Skeletal muscle tissue (tissue), 4 donors: Measurements from ENCODE around the gene SEC31B. TPM values are rescaled to one million over a fixed set of nuclear protein-coding genes. Genes with fewer than 3 reads are reported as not detected.

ENCODE experiments used
- H3K27ac ChIP-seq: one replicate; pipeline ENCODE4 v1.7.0; 2013; ENCODE audit warnings: mild to moderate bottlenecking, low read depth, low read length, inconsistent platforms
- H3K27me3 ChIP-seq, 3 donors: one replicate each; pipeline ENCODE4 v1.7.0; 2013; ENCODE audit warnings: low read length in 3 of 3; ENCODE audit not compliant: control insufficient read depth in 3 of 3, insufficient read depth in 3 of 3
- H3K36me3 ChIP-seq, 3 donors: one replicate each; pipeline ENCODE4 v1.7.0; 2013; ENCODE audit warnings: low read length in 3 of 3; ENCODE audit not compliant: control insufficient read depth in 3 of 3, insufficient read depth in 3 of 3
- H3K4me1 ChIP-seq, 3 donors: one replicate each; pipeline ENCODE4 v1.7.0; 2013; ENCODE audit warnings: low read length in 3 of 3, mild to moderate bottlenecking in 3 of 3; ENCODE audit not compliant: control insufficient read depth in 3 of 3, insufficient read depth in 3 of 3
- H3K4me3 ChIP-seq, 3 donors: one replicate each; pipeline ENCODE4 v1.7.0; 2013; ENCODE audit warnings: low read length in 3 of 3
- H3K9ac ChIP-seq, 3 donors: one replicate each; pipeline ENCODE4 v1.7.0; 2013; ENCODE audit warnings: low read length in 3 of 3, mild to moderate bottlenecking in 3 of 3, moderate library complexity in 2 of 3, low read depth in 1 of 3
- H3K9me3 ChIP-seq, 3 donors: one replicate each; pipeline ENCODE4 v1.7.0; 2013; ENCODE audit warnings: low read length in 3 of 3; ENCODE audit not compliant: control insufficient read depth in 3 of 3
- total RNA-seq: library from RNA; depleted of rRNA; stranded (reverse); fragments of >200 nt; gene quantifications from one replicate; pipeline ENCODE4 v1.2.3, GENCODE V29; 2014
- donor health status: Osteomylitis.

SEC31B gene
- total RNA-seq, 1 donor from 2014 or later: 2.6 TPM

GRCh38 chr10:100529475-100530298 lies 10.0 kb upstream of the SEC31B start, which contains the start of gene NDUFB8:
Gene NDUFB8, minus strand, starts transcription at chr10:100529871. Its CDS starts 20 bp downstream, at chr10:100529851.
- H3K27me3 ChIP-seq: no peaks in the 10 kb centered on the region
- H3K36me3 ChIP-seq: peaks cover 25% of the 10 kb centered on the region in 3 donors
- H3K9me3 ChIP-seq: no peaks in the 10 kb centered on the region
- H3K9ac ChIP-seq: peak within 1 kb of the TSS; percentile 95 to 99 (median 96)
- H3K4me1 ChIP-seq: peaks cover 23 to 28% (median 27%) of the 10 kb centered on the region in 3 donors
- peak within 1 kb of the TSS; percentile 96 to 99 (median 98) for H3K4me3 ChIP-seq
- peak within 1 kb of the TSS; percentile 94 for H3K27ac ChIP-seq

GRCh38 chr10:100528921-100529474 lies 9.3 kb upstream of the SEC31B start:
- Histone ChIP-seq H3K27me3 (no peaks in the 10 kb centered on the region), H3K4me3 (peak overlapping the region; percentile 96 to 99 (median 98)), H3K4me1 (peaks cover 23 to 28% (median 26%) of the 10 kb centered on the region in 3 donors), H3K36me3 (peaks cover 32% of the 10 kb centered on the region in 3 donors), H3K9ac (peak overlapping the region; percentile 95 to 99 (median 96)), H3K27ac (peak overlapping the region; percentile 94), H3K9me3 (no peaks in the 10 kb centered on the region)

GRCh38 chr10:100528123-100528886 lies 8.6 kb upstream of the SEC31B start:
- Histone ChIP-seq H3K4me3 (peak overlapping the region; percentile 96 to 99 (median 98)), H3K36me3 (peaks cover 36 to 39% (median 38%) of the 10 kb centered on the region in 3 donors), H3K4me1 (peaks cover 23 to 28% (median 26%) of the 10 kb centered on the region in 3 donors), H3K27ac (peak overlapping the region; percentile 94), H3K9me3 (no peaks in the 10 kb centered on the region), H3K27me3 (no peaks in the 10 kb centered on the region), H3K9ac (peak overlapping the region; percentile 95 to 99 (median 96))

GRCh38 chr10:100524638-100525037 lies 5.0 kb upstream of the SEC31B start:
- Histone ChIP-seq H3K27ac (no peak overlapping the region), H3K9ac (no peak overlapping the region), H3K36me3 (peaks cover 38 to 44% (median 42%) of the 10 kb centered on the region in 3 donors), H3K27me3 (no peaks in the 10 kb centered on the region), H3K4me1 (peaks cover 21 to 29% (median 24%) of the 10 kb centered on the region in 3 donors), H3K9me3 (no peaks in the 10 kb centered on the region), H3K4me3 (no peak overlapping the region)

GRCh38 chr10:100524206-100524605 lies 4.5 kb upstream of the SEC31B start:
- Histone ChIP-seq H3K4me3 (no peak overlapping the region), H3K9me3 (no peaks in the 10 kb centered on the region), H3K27ac (no peak overlapping the region), H3K9ac (no peak overlapping the region), H3K27me3 (no peaks in the 10 kb centered on the region), H3K36me3 (peaks cover 38 to 44% (median 42%) of the 10 kb centered on the region in 3 donors), H3K4me1 (peaks cover 22 to 30% (median 23%) of the 10 kb centered on the region in 3 donors)

- peaks cover 15 to 28% (median 18%) of the 10 kb centered on the region in 3 donors for H3K4me1 ChIP-seq
- peaks cover 38 to 44% (median 42%) of the 10 kb centered on the region in 3 donors for H3K36me3 ChIP-seq
- no peaks in the 10 kb centered on the region for H3K27me3 ChIP-seq
- H3K9ac ChIP-seq: no peak overlapping the region
- H3K27ac ChIP-seq: no peak overlapping the region
- H3K9me3 ChIP-seq: no peaks in the 10 kb centered on the region
- no peak overlapping the region for H3K4me3 ChIP-seq
These were observed 3.3 kb upstream of the SEC31B start for GRCh38 chr10:100522945-100523344.

- Histone ChIP-seq H3K36me3 (peaks cover 38 to 44% (median 42%) of the 10 kb centered on the region in 3 donors), H3K9me3 (no peaks in the 10 kb centered on the region), H3K4me3 (no peak overlapping the region), H3K9ac (no peak overlapping the region), H3K27ac (no peak overlapping the region), H3K27me3 (no peaks in the 10 kb centered on the region), H3K4me1 (peaks cover 20 to 27% (median 20%) of the 10 kb centered on the region in 3 donors)
These were observed 2.6 kb upstream of the SEC31B start for GRCh38 chr10:100522107-100522801.

GRCh38 chr10:100520811-100521210 lies 1.1 kb upstream of the SEC31B start:
- H3K27ac ChIP-seq: no peak overlapping the region
- H3K4me3 ChIP-seq: no peak overlapping the region
- no peaks in the 10 kb centered on the region for H3K27me3 ChIP-seq
- no peaks in the 10 kb centered on the region for H3K9me3 ChIP-seq
- peaks cover 22 to 30% (median 28%) of the 10 kb centered on the region in 3 donors for H3K4me1 ChIP-seq
- H3K9ac ChIP-seq: no peak overlapping the region
- H3K36me3 ChIP-seq: peaks cover 24 to 30% (median 29%) of the 10 kb centered on the region in 3 donors

GRCh38 chr10:100518761-100519241 lies 860 bp downstream of the SEC31B start:
- Histone ChIP-seq H3K9me3 (no peaks in the 10 kb centered on the region), H3K27me3 (no peaks in the 10 kb centered on the region), H3K4me1 (peaks cover 24 to 30% (median 28%) of the 10 kb centered on the region in 3 donors), H3K4me3 (peak overlapping the region; percentile 73 to 86 (median 79)), H3K27ac (peak overlapping the region; percentile 67), H3K36me3 (peaks cover 4 to 17% (median 9%) of the 10 kb centered on the region in 3 donors), H3K9ac (peak overlapping the region; percentile 65 to 92 (median 79))
